ENCODE results near the gene GAL3ST2. TPM values are rescaled to one million over a fixed set of nuclear protein-coding genes. Genes with fewer than 3 reads are reported as not detected.
"Not testable (repeated sequence)": the region's sequence is repeated elsewhere in the genome, so short reads cannot be mapped to it uniquely, and the experiment has no call there.

Gene GAL3ST2
- total and polyA plus RNA-seq, 4 donors, result 0.33 to 0.79 (median 0.63) TPM

GRCh38 chr2:241734467-241735208, 42.0 kb upstream of the GAL3ST2 start, which contains the start of gene D2HGDH:
Gene D2HGDH (plus strand): TSS chr2:241734630. CDS start chr2:241735225, 595 bp downstream.
- H3K27me3 ChIP-seq (ENCODE audit: control insufficient read depth, insufficient read depth, low read length), result no peaks in the 10 kb centered on the region
- H3K4me1 ChIP-seq (ENCODE audit: control insufficient read depth, insufficient read depth, low read length), result peaks cover 14% of the 10 kb centered on the region
- H3K4me3 ChIP-seq (ENCODE audit: low read depth, low read length), result peak within 1 kb of the TSS; percentile 40
- H3K9me3 ChIP-seq (ENCODE audit: control insufficient read depth, insufficient read depth, low read length), result no peaks in the 10 kb centered on the region
- peaks cover 20% of the 10 kb centered on the region for H3K36me3 ChIP-seq (ENCODE audit: control insufficient read depth, insufficient read depth, low read length)
- H3K27ac ChIP-seq (ENCODE audit: low read depth, low read length), result peak within 1 kb of the TSS; percentile 69
- WGBS (ENCODE audit: insufficient coverage), result under 1% methylated on average over 98 of the region's 98 CpGs
- peak; percentile 54 to 96 (median 80) for DNase-seq (ENCODE audit: low read depth in 4 of 6, low spot score in 6 of 6)

GRCh38 chr2:241736111-241736510, 40.5 kb upstream of the GAL3ST2 start:
- no peak overlapping the region for H3K4me3 ChIP-seq (ENCODE audit: low read depth, low read length)
- WGBS (ENCODE audit: insufficient coverage), result 100% methylated on average over 1 of the region's 3 CpGs
- no peak for DNase-seq (ENCODE audit: low read depth in 4 of 6, low spot score in 6 of 6)

GRCh38 chr2:241738040-241738686, 38.5 kb upstream of the GAL3ST2 start:
- Histone ChIP-seq H3K4me1 (ENCODE audit: control insufficient read depth, insufficient read depth, low read length) (peaks cover 14% of the 10 kb centered on the region), H3K36me3 (ENCODE audit: control insufficient read depth, insufficient read depth, low read length) (peaks cover 37% of the 10 kb centered on the region), H3K27ac (ENCODE audit: low read depth, low read length) (no peak overlapping the region), H3K4me3 (ENCODE audit: low read depth, low read length) (no peak overlapping the region), H3K9me3 (ENCODE audit: control insufficient read depth, insufficient read depth, low read length) (no peaks in the 10 kb centered on the region), H3K27me3 (ENCODE audit: control insufficient read depth, insufficient read depth, low read length) (no peaks in the 10 kb centered on the region)
- 94% methylated on average over 16 of the region's 17 CpGs for WGBS (ENCODE audit: insufficient coverage)
- no peak for DNase-seq (ENCODE audit: low read depth in 4 of 6, low spot score in 6 of 6)

More at GRCh38 chr2:241736111-241736510, 40.5 kb upstream of the GAL3ST2 start:
- Histone ChIP-seq H3K27ac (ENCODE audit: low read depth, low read length) (no peak overlapping the region), H3K27me3 (ENCODE audit: control insufficient read depth, insufficient read depth, low read length) (no peaks in the 10 kb centered on the region), H3K4me1 (ENCODE audit: control insufficient read depth, insufficient read depth, low read length) (peaks cover 14% of the 10 kb centered on the region), H3K9me3 (ENCODE audit: control insufficient read depth, insufficient read depth, low read length) (no peaks in the 10 kb centered on the region), H3K36me3 (ENCODE audit: control insufficient read depth, insufficient read depth, low read length) (peaks cover 24% of the 10 kb centered on the region)

GRCh38 chr2:241739177-241739576, 37.4 kb upstream of the GAL3ST2 start:
- no peak overlapping the region for H3K27ac ChIP-seq (ENCODE audit: low read depth, low read length)

DNA sequence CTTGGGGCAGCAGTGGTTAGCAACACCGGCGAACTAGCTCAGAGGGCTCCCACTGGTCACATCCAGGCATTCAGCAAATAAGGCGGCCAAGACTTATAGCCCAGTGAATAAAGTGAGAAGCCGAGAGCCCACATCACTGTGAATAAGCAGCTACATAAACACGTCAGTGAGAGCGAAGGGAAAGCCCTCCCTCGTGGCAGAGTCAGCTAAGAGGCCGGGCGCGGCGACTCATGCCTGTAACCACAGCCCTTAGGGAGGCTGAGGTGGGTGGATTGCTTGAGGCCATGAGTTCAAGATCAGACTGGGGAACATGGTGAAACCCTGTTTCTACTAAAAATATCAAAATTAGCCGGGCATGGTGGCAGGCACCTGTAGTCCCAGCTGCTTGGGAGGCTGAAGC, 37.0 kb upstream of the GAL3ST2 start:
- no peak overlapping the region for H3K4me3 ChIP-seq (ENCODE audit: low read depth, low read length)
- no peak overlapping the region for H3K27ac ChIP-seq (ENCODE audit: low read depth, low read length)
- 93% methylated on average over 9 of the region's 12 CpGs for WGBS (ENCODE audit: insufficient coverage)
- H3K4me1 ChIP-seq (ENCODE audit: control insufficient read depth, insufficient read depth, low read length), result peaks cover 9% of the 10 kb centered on the region
- no peaks in the 10 kb centered on the region for H3K27me3 ChIP-seq (ENCODE audit: control insufficient read depth, insufficient read depth, low read length)
- no peak for DNase-seq (ENCODE audit: low read depth in 4 of 6, low spot score in 6 of 6)
- peaks cover 52% of the 10 kb centered on the region for H3K36me3 ChIP-seq (ENCODE audit: control insufficient read depth, insufficient read depth, low read length)
- no peaks in the 10 kb centered on the region for H3K9me3 ChIP-seq (ENCODE audit: control insufficient read depth, insufficient read depth, low read length)

More at GRCh38 chr2:241739177-241739576, 37.4 kb upstream of the GAL3ST2 start:
- H3K4me3 ChIP-seq (ENCODE audit: low read depth, low read length), result no peak overlapping the region
- WGBS (ENCODE audit: insufficient coverage), result 90% methylated on average over 15 of the region's 15 CpGs
- peaks cover 9% of the 10 kb centered on the region for H3K4me1 ChIP-seq (ENCODE audit: control insufficient read depth, insufficient read depth, low read length)
- no peaks in the 10 kb centered on the region for H3K9me3 ChIP-seq (ENCODE audit: control insufficient read depth, insufficient read depth, low read length)
- no peaks in the 10 kb centered on the region for H3K27me3 ChIP-seq (ENCODE audit: control insufficient read depth, insufficient read depth, low read length)
- peaks cover 47% of the 10 kb centered on the region for H3K36me3 ChIP-seq (ENCODE audit: control insufficient read depth, insufficient read depth, low read length)
- no peak for DNase-seq (ENCODE audit: low read depth in 4 of 6, low spot score in 6 of 6)

DNA sequence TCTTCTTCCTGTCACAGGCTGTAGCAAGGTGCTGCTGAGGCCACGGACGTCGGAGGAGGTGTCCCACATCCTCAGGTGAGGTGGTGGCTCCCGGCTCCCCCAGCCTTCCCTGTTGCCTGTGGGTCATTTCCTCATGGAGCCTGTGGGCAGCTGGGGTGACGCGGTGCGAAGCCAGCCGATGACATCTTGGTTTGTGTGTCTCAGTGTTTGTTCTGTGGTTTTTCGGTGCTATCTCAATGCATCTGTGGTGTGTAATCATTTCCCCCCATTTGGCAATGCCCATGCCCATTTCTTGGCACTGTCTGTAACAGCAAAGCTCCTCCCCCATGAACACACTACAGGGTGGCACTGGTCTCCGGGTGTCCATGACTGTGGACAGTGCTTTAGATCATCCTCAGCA, 35.6 kb upstream of the GAL3ST2 start:
- Histone ChIP-seq H3K4me1 (ENCODE audit: control insufficient read depth, insufficient read depth, low read length) (peaks cover 3% of the 10 kb centered on the region), H3K36me3 (ENCODE audit: control insufficient read depth, insufficient read depth, low read length) (peaks cover 64% of the 10 kb centered on the region), H3K27me3 (ENCODE audit: control insufficient read depth, insufficient read depth, low read length) (no peaks in the 10 kb centered on the region), H3K27ac (ENCODE audit: low read depth, low read length) (no peak overlapping the region), H3K9me3 (ENCODE audit: control insufficient read depth, insufficient read depth, low read length) (no peaks in the 10 kb centered on the region), H3K4me3 (ENCODE audit: low read depth, low read length) (no peak overlapping the region)
- no peak for DNase-seq (ENCODE audit: low read depth in 4 of 6, low spot score in 6 of 6)
- 95% methylated on average over 8 of the region's 10 CpGs for WGBS (ENCODE audit: insufficient coverage)

GRCh38 chr2:241742320-241742939, 34.2 kb upstream of the GAL3ST2 start:
- Histone ChIP-seq H3K4me1 (ENCODE audit: control insufficient read depth, insufficient read depth, low read length) (peaks cover 3% of the 10 kb centered on the region), H3K36me3 (ENCODE audit: control insufficient read depth, insufficient read depth, low read length) (peaks cover 64% of the 10 kb centered on the region), H3K27me3 (ENCODE audit: control insufficient read depth, insufficient read depth, low read length) (no peaks in the 10 kb centered on the region), H3K27ac (ENCODE audit: low read depth, low read length) (no peak overlapping the region), H3K9me3 (ENCODE audit: control insufficient read depth, insufficient read depth, low read length) (no peaks in the 10 kb centered on the region), H3K4me3 (ENCODE audit: low read depth, low read length) (no peak overlapping the region)
- 93% methylated on average over 27 of the region's 28 CpGs for WGBS (ENCODE audit: insufficient coverage)
- DNase-seq (ENCODE audit: low read depth in 4 of 6, low spot score in 6 of 6), result no peak

- H3K9me3 ChIP-seq (ENCODE audit: control insufficient read depth, insufficient read depth, low read length); H3K4me3 ChIP-seq (ENCODE audit: low read depth, low read length); DNase-seq (ENCODE audit: low read depth in 4 of 6, low spot score in 6 of 6); H3K27me3 ChIP-seq (ENCODE audit: control insufficient read depth, insufficient read depth, low read length); H3K4me1 ChIP-seq (ENCODE audit: control insufficient read depth, insufficient read depth, low read length); H3K27ac ChIP-seq (ENCODE audit: low read depth, low read length): not testable (repeated sequence)
- 92% methylated on average over 10 of the region's 15 CpGs for WGBS (ENCODE audit: insufficient coverage)
- peaks cover 68% of the 10 kb centered on the region for H3K36me3 ChIP-seq (ENCODE audit: control insufficient read depth, insufficient read depth, low read length)
Observed at GRCh38 chr2:241743008-241743407, 33.6 kb upstream of the GAL3ST2 start.

GRCh38 chr2:241743620-241744019, 33.0 kb upstream of the GAL3ST2 start:
- DNase-seq (ENCODE audit: low read depth in 4 of 6, low spot score in 6 of 6), result no peak
- Histone ChIP-seq H3K4me1 (ENCODE audit: control insufficient read depth, insufficient read depth, low read length) (peaks cover 3% of the 10 kb centered on the region), H3K36me3 (ENCODE audit: control insufficient read depth, insufficient read depth, low read length) (peaks cover 68% of the 10 kb centered on the region), H3K9me3 (ENCODE audit: control insufficient read depth, insufficient read depth, low read length) (no peaks in the 10 kb centered on the region), H3K27me3 (ENCODE audit: control insufficient read depth, insufficient read depth, low read length) (no peaks in the 10 kb centered on the region), H3K27ac (ENCODE audit: low read depth, low read length) (no peak overlapping the region), H3K4me3 (ENCODE audit: low read depth, low read length) (no peak overlapping the region)
- 94% methylated on average over 15 of the region's 16 CpGs for WGBS (ENCODE audit: insufficient coverage)
